HG03439 (cell line): ENCODE results near the gene FAM163B.

Source experiments
- ATAC-seq: cut with Tn5 transposase; IDR thresholded peaks from one replicate; pipeline ENCODE4 v1.9.1; 2021; ENCODE audit warnings: mild to moderate bottlenecking, moderate library complexity; ENCODE audit not compliant: unreplicated experiment

The FAM163B gene

DNA sequence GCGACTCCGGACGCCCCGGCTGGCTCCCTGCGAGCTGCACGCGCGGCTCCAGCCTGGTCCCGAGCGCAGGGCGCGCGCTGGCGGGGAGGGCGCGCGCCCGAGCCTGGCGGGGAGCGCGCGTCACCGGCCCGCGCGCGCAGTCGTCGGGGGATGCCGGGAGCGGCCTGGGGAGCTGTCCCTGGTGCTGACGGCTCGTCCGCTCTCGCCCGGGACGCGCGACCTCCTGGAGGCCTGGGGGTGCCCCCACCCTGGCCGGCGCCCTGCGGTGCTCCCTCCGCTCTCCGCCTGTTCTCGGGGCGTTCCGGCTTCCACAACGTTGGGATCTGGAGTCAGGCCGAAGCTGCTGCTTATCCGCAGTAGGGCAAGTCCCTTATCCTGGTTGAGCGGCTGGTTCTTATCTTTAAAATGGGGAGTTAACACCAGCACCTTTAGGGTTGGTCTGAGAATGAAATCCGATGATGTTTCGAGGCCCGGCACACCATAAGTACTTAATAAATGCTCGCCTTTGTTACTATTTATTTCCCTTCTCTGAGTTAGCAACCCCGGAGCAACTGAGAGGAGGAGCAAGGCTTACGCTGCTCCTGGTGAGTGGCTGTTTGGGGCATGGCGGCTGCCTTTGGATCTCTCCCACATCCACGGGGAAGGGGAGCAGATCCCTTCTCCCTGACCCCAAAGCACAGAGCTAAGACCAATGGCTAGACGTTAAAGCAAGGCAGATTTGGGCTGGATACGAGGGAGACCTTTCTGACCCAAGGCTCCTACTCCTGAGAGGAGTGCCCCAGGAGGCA is at the start of gene FAM163B:
TSS of gene FAM163B (minus strand) at position 79 of the 788 bp plus-strand sequence. CDS start 29,166 bp downstream, outside the sequence.
- no peak for ATAC-seq

DNA sequence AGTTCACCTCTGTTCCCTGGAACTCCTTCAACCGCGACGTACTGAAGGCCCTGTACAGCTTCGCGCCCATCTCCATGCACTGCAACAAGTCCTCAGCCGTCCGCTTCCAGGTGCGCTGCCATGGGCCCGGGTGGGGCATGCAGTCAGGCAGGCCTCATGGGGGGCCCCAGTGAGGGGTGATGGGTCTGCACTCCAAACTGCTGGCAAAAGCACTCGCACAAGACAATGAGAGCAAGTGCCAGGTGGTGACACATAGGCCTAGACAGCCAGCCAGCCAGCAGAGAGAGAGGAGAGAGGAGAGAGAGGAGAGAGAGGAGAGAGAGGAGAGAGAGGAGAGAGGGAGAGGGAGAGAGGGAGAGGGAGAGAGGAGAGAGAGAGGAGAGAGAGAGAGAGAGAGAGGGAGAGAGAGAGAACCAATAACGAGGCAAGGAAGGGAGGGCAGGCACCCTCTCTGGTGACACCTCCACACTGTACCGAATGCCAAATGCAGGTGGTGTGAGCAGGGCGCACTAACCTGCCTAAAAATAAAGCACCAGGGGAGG is 48.0 kb upstream of the FAM163B start:
- ATAC-seq: no peak

DNA sequence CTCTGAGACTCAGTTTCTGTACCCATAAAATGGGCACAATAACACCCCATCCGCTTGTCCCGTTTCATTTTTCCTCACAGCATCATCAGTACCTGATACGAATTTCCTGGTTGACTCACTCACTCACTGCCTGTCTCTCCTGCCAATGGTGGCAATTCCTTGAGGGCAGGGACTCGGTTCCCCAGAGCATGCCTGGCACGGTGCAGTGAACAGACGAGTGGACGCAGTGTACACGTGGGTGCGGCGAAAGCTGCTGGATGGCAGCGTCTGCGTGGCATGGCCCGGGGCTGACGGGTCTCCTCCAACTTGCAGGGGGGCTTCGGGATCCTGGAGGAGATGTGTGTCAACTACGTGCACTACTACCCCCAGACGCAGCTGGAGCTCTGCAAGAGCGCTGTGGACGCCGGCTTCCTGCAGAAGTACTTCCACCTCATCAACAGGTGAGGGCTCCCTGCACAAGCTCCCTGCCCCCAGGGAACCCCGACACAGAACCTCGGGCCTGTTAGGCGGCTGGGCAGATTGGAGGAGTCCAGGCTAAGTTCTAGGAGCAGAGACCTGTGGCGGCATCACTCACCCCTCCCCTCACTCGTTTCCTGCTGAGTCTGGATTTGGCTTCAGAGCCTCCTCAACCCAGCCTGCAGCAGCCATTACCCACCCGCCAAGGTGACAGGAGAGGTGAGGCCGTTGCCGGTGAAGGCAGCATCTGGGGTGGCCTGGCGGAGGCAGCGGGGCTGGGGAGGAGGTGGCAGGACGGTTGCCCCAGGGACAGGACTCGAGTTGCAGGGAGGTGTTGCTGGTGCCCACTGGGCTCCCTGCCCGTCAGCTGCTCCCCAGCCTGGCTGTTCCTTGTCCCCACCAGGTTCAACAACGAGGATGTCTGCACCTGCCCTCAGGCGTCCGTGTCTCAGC is 47.3 kb upstream of the FAM163B start:
- ATAC-seq: no peak

DNA sequence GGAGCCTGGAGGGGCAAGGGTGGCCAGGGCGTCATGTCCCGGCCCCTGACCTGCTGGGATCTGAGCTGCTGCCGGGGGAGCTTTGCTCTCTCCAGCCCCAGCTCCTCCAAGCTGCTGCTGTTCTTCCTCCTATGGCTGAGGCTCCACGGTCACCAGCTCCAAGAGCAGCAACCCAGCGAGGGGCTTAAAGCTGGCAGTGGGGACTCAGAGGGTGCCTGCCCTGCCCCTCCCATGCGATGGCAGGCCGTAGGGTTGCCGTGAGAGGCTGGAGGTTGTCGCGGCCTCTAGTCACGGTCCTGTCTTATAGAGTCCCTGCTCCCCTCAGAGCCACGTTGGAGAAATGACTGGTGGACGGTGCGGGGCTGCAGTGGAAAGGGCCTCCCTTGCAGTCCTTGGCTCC is 46.5 kb upstream of the FAM163B start:
- ATAC-seq: no peak

DNA sequence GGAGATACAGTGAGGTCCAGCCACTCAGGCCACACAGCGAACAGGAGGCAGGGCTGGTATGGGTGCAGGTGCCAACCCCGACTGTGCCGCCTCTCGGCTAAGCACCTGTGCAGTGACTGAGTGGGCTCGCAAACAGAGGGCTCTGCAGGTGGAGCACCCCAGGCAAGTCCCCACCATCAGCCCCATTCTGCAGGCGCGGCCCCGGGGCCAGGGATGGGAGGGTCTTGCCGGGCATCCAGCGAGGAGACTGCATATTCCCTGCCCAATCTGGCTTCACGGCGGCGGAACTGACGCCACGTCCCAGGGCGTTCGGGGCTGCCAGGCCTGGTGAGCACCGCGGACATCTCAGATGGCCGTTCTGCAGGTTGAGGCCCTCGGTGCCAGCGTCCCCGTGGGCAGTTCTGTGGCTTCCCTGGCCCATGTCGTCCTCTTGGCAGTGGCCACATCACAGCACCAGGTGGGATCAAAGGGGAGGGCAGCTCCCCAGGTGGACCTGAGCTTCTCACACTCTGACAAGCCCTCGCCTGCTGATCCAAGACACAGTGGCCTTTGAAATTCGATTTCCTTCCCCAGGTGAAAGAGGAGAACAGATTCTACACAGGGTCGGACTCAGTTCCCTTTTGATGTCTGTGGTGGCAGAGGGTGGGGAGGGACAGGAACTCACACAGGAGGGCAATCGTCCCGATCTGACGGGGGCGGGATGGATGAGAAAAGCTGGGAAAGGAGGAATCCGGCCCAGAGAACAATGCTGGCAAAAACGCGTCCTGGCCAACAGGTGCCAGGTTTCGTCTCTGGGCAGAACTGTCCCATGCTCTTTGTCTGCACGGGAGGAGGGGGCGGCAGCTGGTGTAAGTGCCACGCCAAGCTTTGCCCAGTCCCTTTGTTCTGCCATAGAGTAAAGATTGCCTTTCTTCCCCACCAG is 45.8 kb upstream of the FAM163B start:
- ATAC-seq: no peak

GRCh38 chr9:133653638-133654037 is 44.4 kb upstream of the FAM163B start:
- ATAC-seq: no peak

- no peak for ATAC-seq
Measured at GRCh38 chr9:133650026-133650425, 40.8 kb upstream of the FAM163B start.

DNA sequence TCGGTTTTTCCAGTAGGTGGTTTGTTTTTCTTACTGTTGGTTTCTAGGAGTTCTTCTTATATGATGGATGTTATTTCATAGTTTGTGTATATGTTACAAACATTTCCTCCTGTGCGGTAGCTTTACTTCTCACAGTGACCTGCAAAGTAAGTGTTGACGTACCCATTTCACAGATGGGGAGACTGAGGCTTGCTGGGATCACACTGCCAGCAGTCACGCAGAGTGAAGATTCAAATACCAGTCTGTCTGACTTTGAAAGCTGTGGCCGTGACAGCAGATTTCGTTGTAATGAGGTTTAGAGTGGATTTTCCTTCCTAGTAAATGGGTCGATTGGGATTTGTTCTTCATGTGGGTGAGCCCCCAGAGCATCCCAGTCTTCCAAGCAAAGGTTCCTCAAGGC is 40.0 kb upstream of the FAM163B start:
- no peak for ATAC-seq

GRCh38 chr9:133647765-133648469 is 38.7 kb upstream of the FAM163B start:
- ATAC-seq: no peak

DNA sequence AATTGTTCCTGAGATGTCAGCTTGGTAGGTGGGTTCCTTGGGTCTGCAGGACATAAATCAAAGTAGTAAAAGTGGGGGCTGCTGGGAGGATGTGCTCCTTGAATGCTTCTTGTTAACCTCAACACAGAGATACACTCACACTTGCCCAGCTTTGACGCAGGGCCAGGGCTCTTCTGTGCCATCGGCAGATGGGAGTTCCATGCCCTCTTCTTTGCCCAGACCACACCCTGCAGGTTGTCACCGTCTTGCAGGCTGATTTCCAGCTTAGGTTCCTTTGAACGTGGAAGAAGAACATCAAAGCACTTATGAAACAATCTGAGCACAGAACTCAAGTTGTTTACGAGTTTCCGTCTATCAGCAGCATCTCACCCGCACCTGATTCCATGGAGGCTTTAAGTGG is 38.0 kb upstream of the FAM163B start:
- no peak for ATAC-seq

- no peak for ATAC-seq
Measured at GRCh38 chr9:133645021-133645765, 36.0 kb upstream of the FAM163B start.

DNA sequence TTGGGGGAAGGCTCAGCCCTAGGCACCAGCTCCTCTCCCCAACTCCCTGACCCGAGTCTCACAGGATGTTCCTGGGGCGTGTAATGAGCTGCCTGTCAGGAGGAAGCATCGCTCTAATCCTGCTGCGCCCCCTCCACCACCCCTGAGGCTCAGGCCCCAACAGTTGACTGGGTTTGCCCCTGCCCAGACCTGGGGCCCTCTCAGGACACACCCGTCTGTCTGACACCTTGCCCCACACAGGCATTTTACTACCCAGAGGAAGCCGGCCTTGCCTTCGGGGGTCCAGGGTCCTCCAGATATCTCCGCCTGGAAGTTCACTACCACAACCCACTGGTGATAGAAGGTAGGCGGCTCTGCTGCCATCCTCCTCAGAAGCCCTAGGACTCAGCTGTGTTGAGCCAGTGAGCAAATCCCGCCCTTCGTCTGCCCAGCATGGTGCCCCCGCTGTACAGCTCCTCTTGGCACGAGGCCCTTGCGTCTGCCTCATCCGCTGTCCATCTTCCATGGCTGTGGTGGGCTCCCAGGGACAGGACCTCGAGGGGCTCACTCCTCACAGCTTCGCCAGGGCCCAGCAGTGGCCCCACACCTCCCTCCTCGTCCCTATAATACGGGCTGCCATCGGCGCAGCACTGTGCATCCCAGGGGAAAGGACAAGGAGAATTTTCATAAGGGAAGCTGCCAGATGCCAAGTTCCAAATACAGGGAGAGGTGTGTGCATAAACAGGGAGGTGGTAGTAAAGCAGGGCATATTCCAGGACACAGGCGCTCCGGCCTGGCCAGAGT is 35.0 kb upstream of the FAM163B start:
- no peak for ATAC-seq

- no peak for ATAC-seq
Measured at GRCh38 chr9:133643362-133643755, 34.2 kb upstream of the FAM163B start.

DNA sequence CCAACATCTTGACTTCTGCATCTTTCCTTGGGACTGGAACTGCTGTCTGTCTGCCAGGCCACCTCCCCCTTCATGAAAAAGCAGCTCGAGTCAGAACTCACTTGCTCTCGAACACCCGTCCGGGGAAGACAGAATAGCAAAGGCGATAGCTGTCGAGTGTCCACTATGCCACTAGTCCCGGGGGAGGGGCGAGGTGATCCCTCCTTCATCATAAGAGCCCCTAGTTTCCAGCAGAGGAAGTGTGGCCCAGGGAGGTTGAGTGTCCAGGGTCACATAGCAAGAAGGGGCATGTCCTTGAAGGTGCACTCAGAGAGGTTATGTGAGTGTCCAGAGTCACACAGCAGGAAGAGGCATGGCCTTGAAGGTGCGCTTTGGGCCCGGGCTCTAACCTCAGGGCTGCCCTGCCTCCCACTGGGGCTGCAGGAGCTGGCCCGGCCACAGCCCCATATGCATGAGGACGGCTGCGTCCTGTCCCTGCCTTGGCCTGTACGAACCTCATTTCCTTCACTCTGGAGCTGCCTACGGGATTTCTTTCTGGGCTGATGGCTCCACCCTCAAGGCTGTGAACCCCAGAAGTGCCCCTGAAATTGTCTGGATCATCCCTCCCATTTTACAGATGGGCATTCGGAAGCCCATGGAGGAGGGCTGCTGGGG is 33.6 kb upstream of the FAM163B start:
- ATAC-seq: no peak

GRCh38 chr9:133641861-133642595 is 32.8 kb upstream of the FAM163B start:
- ATAC-seq: no peak

GRCh38 chr9:133641396-133641655 is 32.1 kb upstream of the FAM163B start:
- ATAC-seq: no peak

DNA sequence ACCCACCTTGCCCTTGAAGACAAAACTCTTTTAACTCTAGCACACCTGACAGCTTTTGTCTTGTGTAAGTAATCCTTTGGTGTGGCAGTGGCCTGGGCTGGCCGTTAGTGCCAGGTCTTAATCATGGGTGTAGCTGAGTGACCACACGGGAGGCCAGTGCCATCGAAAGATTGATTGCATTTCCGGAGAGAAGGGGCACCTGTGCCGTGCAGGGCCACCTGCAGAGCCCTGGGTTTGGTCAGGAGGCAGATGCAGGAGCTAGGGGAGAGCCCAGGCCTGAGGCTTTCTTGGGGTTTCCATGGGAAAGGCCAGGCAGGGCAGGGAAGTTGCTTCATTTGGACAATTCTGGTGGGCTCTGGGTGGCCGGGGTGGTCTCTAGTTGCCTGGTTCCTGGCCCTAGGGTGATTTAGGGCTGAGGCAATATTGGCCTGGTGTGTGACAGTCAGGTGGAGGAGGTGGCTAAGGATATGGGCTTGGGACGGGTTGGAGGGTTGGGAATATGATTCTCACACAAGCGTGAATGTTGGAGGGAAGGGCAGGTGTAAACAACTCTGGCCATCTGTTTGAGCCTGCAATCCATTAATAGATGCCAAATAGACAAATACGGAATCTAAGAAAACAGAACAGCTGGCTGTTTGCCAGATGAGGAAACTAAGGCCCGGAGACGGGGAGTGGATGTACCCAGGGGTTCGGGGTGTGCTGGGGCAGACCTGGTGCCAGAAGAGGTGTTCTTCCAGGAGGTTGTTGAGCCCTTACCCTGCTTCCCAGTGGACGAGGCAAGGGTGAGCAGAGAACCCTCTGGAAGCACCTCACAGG is 31.6 kb upstream of the FAM163B start:
- no peak for ATAC-seq
